ENCODE measurements around the gene ANTXR1. TPM values are rescaled to one million over a fixed set of nuclear protein-coding genes. Genes with fewer than 3 reads are reported as not detected.
A peak's percentile ranks its signal among the peaks of the same experiment; 100 is the strongest.
"Not testable (repeated sequence)": the region's sequence is repeated elsewhere in the genome, so short reads cannot be mapped to it uniquely, and the experiment has no call there.

The ANTXR1 gene
- total RNA-seq, 1 experiment from 2014 or later: 12.4 TPM

GRCh38 chr2:69231612-69232277 is 218.8 kb downstream of the ANTXR1 start:
- DNase-seq: no peak
- H3K4me3 ChIP-seq (ENCODE audit: insufficient read depth, low read depth, low read length): no peak overlapping the region
- H3K27me3 ChIP-seq (ENCODE audit: control insufficient read depth, insufficient read depth, low read length): no peaks in the 10 kb centered on the region
- H3K36me3 ChIP-seq (replicated peaks; ENCODE audit: control insufficient read depth, insufficient read depth, low read length): no peaks in the 10 kb centered on the region

- not testable (repeated sequence) for H3K4me3 ChIP-seq (ENCODE audit: insufficient read depth, low read depth, low read length); H3K36me3 ChIP-seq (replicated peaks; ENCODE audit: control insufficient read depth, insufficient read depth, low read length); DNase-seq
Observed at GRCh38 chr2:69235835-69236234, 222.9 kb downstream of the ANTXR1 start.

GRCh38 chr2:69237070-69237670 is 224.2 kb downstream of the ANTXR1 start:
- H3K36me3 ChIP-seq (replicated peaks; ENCODE audit: control insufficient read depth, insufficient read depth, low read length): no peaks in the 10 kb centered on the region
- no peak for DNase-seq
- H3K4me3 ChIP-seq (ENCODE audit: insufficient read depth, low read depth, low read length): no peak overlapping the region
- no peaks in the 10 kb centered on the region for H3K27me3 ChIP-seq (ENCODE audit: control insufficient read depth, insufficient read depth, low read length)

More at GRCh38 chr2:69235835-69236234, 222.9 kb downstream of the ANTXR1 start:
- not testable (repeated sequence) for H3K27me3 ChIP-seq (ENCODE audit: control insufficient read depth, insufficient read depth, low read length)

- no peak overlapping the region for H3K4me3 ChIP-seq (ENCODE audit: insufficient read depth, low read depth, low read length)
- H3K27me3 ChIP-seq (ENCODE audit: control insufficient read depth, insufficient read depth, low read length): no peaks in the 10 kb centered on the region
- no peaks in the 10 kb centered on the region for H3K36me3 ChIP-seq (replicated peaks; ENCODE audit: control insufficient read depth, insufficient read depth, low read length)
- DNase-seq: no peak
Observed at GRCh38 chr2:69238449-69239031, 225.6 kb downstream of the ANTXR1 start.

GRCh38 chr2:69241093-69241492 is 228.1 kb downstream of the ANTXR1 start:
- no peak for DNase-seq
- no peak overlapping the region for H3K4me3 ChIP-seq (ENCODE audit: insufficient read depth, low read depth, low read length)
- H3K27me3 ChIP-seq (ENCODE audit: control insufficient read depth, insufficient read depth, low read length): no peaks in the 10 kb centered on the region
- H3K36me3 ChIP-seq (replicated peaks; ENCODE audit: control insufficient read depth, insufficient read depth, low read length): no peaks in the 10 kb centered on the region

- no peak for DNase-seq
- H3K27me3 ChIP-seq (ENCODE audit: control insufficient read depth, insufficient read depth, low read length): no peaks in the 10 kb centered on the region
- H3K4me3 ChIP-seq (ENCODE audit: insufficient read depth, low read depth, low read length): no peak overlapping the region
- no peaks in the 10 kb centered on the region for H3K36me3 ChIP-seq (replicated peaks; ENCODE audit: control insufficient read depth, insufficient read depth, low read length)
Observed at GRCh38 chr2:69241664-69242514, 228.9 kb downstream of the ANTXR1 start.

GRCh38 chr2:69242651-69243051 is 229.7 kb downstream of the ANTXR1 start:
- H3K4me3 ChIP-seq (ENCODE audit: insufficient read depth, low read depth, low read length): no peak overlapping the region
- H3K36me3 ChIP-seq (replicated peaks; ENCODE audit: control insufficient read depth, insufficient read depth, low read length): no peaks in the 10 kb centered on the region
- DNase-seq: no peak
- H3K27me3 ChIP-seq (ENCODE audit: control insufficient read depth, insufficient read depth, low read length): no peaks in the 10 kb centered on the region

- DNase-seq: peak; percentile 23
- no peaks in the 10 kb centered on the region for H3K36me3 ChIP-seq (replicated peaks; ENCODE audit: control insufficient read depth, insufficient read depth, low read length)
- no peak overlapping the region for H3K4me3 ChIP-seq (ENCODE audit: insufficient read depth, low read depth, low read length)
- H3K27me3 ChIP-seq (ENCODE audit: control insufficient read depth, insufficient read depth, low read length): no peaks in the 10 kb centered on the region
Observed at GRCh38 chr2:69243652-69244051, 230.7 kb downstream of the ANTXR1 start.

GRCh38 chr2:69244882-69245281 is 231.9 kb downstream of the ANTXR1 start:
- Histone ChIP-seq H3K27me3 (ENCODE audit: control insufficient read depth, insufficient read depth, low read length) (no peaks in the 10 kb centered on the region), H3K4me3 (ENCODE audit: insufficient read depth, low read depth, low read length) (no peak overlapping the region), H3K36me3 (replicated peaks; ENCODE audit: control insufficient read depth, insufficient read depth, low read length) (no peaks in the 10 kb centered on the region)
- DNase-seq: no peak

- no peaks in the 10 kb centered on the region for H3K36me3 ChIP-seq (replicated peaks; ENCODE audit: control insufficient read depth, insufficient read depth, low read length)
- DNase-seq: no peak
- no peak overlapping the region for H3K4me3 ChIP-seq (ENCODE audit: insufficient read depth, low read depth, low read length)
- no peaks in the 10 kb centered on the region for H3K27me3 ChIP-seq (ENCODE audit: control insufficient read depth, insufficient read depth, low read length)
Observed at GRCh38 chr2:69247583-69247982, 234.6 kb downstream of the ANTXR1 start.

GRCh38 chr2:69248232-69248631 is 235.3 kb downstream of the ANTXR1 start:
- Histone ChIP-seq H3K27me3 (ENCODE audit: control insufficient read depth, insufficient read depth, low read length) (no peaks in the 10 kb centered on the region), H3K4me3 (ENCODE audit: insufficient read depth, low read depth, low read length) (no peak overlapping the region), H3K36me3 (replicated peaks; ENCODE audit: control insufficient read depth, insufficient read depth, low read length) (no peaks in the 10 kb centered on the region)
- DNase-seq: no peak

- no peaks in the 10 kb centered on the region for H3K27me3 ChIP-seq (ENCODE audit: control insufficient read depth, insufficient read depth, low read length)
- no peak overlapping the region for H3K4me3 ChIP-seq (ENCODE audit: insufficient read depth, low read depth, low read length)
- no peaks in the 10 kb centered on the region for H3K36me3 ChIP-seq (replicated peaks; ENCODE audit: control insufficient read depth, insufficient read depth, low read length)
- no peak for DNase-seq
Observed at GRCh38 chr2:69250981-69251380, 238.0 kb downstream of the ANTXR1 start.

- no peak for DNase-seq
- H3K36me3 ChIP-seq (replicated peaks; ENCODE audit: control insufficient read depth, insufficient read depth, low read length): no peaks in the 10 kb centered on the region
- no peaks in the 10 kb centered on the region for H3K27me3 ChIP-seq (ENCODE audit: control insufficient read depth, insufficient read depth, low read length)
- no peak overlapping the region for H3K4me3 ChIP-seq (ENCODE audit: insufficient read depth, low read depth, low read length)
Observed at GRCh38 chr2:69251943-69252342, 239.0 kb downstream of the ANTXR1 start.

GRCh38 chr2:69253112-69253511 is 240.1 kb downstream of the ANTXR1 start:
- DNase-seq: no peak
- Histone ChIP-seq H3K27me3 (ENCODE audit: control insufficient read depth, insufficient read depth, low read length) (no peaks in the 10 kb centered on the region), H3K4me3 (ENCODE audit: insufficient read depth, low read depth, low read length) (no peak overlapping the region), H3K36me3 (replicated peaks; ENCODE audit: control insufficient read depth, insufficient read depth, low read length) (no peaks in the 10 kb centered on the region)

All from H7 (cell line).